Astrocyte (in vitro differentiated cells and primary cell): ENCODE data around the gene STRADB. TPM values are rescaled to one million over a fixed set of nuclear protein-coding genes. Genes with fewer than 3 reads are reported as not detected.
"Not testable (repeated sequence)": the region's sequence is repeated elsewhere in the genome, so short reads cannot be mapped to it uniquely, and the experiment has no call there.

ENCODE experiments used
- DNase-seq: peaks from one replicate; pipeline ENCODE4 v3.0.0-alpha.2; 2010; ENCODE audit warnings: low read depth
- FAIRE-seq: peaks from 2 replicates; lab custom pipeline; 2011; peaks lifted over from hg19 to GRCh38; lab: Jason Lieb, UNC
- H2AFZ ChIP-seq: 2 replicates; pipeline ENCODE4 v1.6.0; 2012; ENCODE audit warnings: low read depth, low read length, inconsistent platforms
- H3K27ac ChIP-seq: 2 replicates; pipeline ENCODE4 v1.5.1; 2011; ENCODE audit warnings: low read depth, low read length, inconsistent platforms
- H3K27me3 ChIP-seq: 2 replicates; pipeline ENCODE4 v1.6.0; 2011; ENCODE audit warnings: low read length, inconsistent platforms; ENCODE audit not compliant: insufficient read depth
- H3K36me3 ChIP-seq: 2 replicates; pipeline ENCODE4 v1.5.1; 2011; ENCODE audit warnings: low read length, inconsistent platforms; ENCODE audit not compliant: insufficient read depth
- H3K4me1 ChIP-seq: 2 replicates; pipeline ENCODE4 v1.5.1; 2011; ENCODE audit warnings: low read length, inconsistent platforms; ENCODE audit not compliant: insufficient read depth
- H3K4me2 ChIP-seq: 2 replicates; pipeline ENCODE4 v1.6.0; 2012; ENCODE audit warnings: low read length, inconsistent platforms
- H3K4me3 ChIP-seq: 2 replicates; pipeline ENCODE4 v1.5.1; 2011; ENCODE audit warnings: low read depth, mild to moderate bottlenecking, low read length, inconsistent platforms; ENCODE audit not compliant: insufficient read depth
- H3K79me2 ChIP-seq: 2 replicates; pipeline ENCODE4 v1.6.0; 2012; ENCODE audit warnings: mild to moderate bottlenecking, low read length, inconsistent platforms; ENCODE audit not compliant: insufficient read depth
- H3K9ac ChIP-seq: 2 replicates; pipeline ENCODE4 v1.6.0; 2012; ENCODE audit warnings: mild to moderate bottlenecking, low read length, inconsistent platforms
- H3K9me3 ChIP-seq: 2 replicates; pipeline ENCODE4 v1.5.1; 2012; ENCODE audit warnings: low read depth, mild to moderate bottlenecking, low read length, inconsistent platforms; ENCODE audit not compliant: insufficient read depth
- H4K20me1 ChIP-seq: 2 replicates; pipeline ENCODE4 v1.6.0; 2012; ENCODE audit warnings: low read length, inconsistent platforms; ENCODE audit not compliant: insufficient read depth
- H3K27ac Mint-ChIP-seq: one replicate; pipeline ENCODE4 v1.8.0; 2021; ENCODE audit warnings: mild to moderate bottlenecking, mixed read lengths; ENCODE audit not compliant: unreplicated experiment
- H3K27me3 Mint-ChIP-seq: one replicate; pipeline ENCODE4 v1.8.0; 2021; ENCODE audit warnings: low read depth, mixed read lengths; ENCODE audit not compliant: unreplicated experiment
- H3K36me3 Mint-ChIP-seq: one replicate; pipeline ENCODE4 v1.8.0; 2021; ENCODE audit warnings: low read depth, mixed read lengths; ENCODE audit not compliant: unreplicated experiment
- H3K4me1 Mint-ChIP-seq: one replicate; pipeline ENCODE4 v1.8.0; 2021; ENCODE audit warnings: low read depth, mixed read lengths; ENCODE audit not compliant: unreplicated experiment
- H3K4me3 Mint-ChIP-seq: one replicate; pipeline ENCODE4 v1.8.0; 2021; ENCODE audit warnings: mild to moderate bottlenecking, moderate library complexity, mixed read lengths; ENCODE audit not compliant: unreplicated experiment
- H3K9me3 Mint-ChIP-seq: one replicate; pipeline ENCODE4 v1.8.0; 2021; ENCODE audit warnings: mild to moderate bottlenecking, mixed read lengths; ENCODE audit not compliant: unreplicated experiment
- EZH2 ChIP-seq: IDR thresholded peaks from 2 replicates; pipeline ENCODE4 v1.6.1; 2012; ENCODE audit warnings: mild to moderate bottlenecking, low read length, inconsistent platforms; ENCODE audit not compliant: insufficient read depth
- total RNA-seq: library from RNA; stranded (reverse); gene quantifications from 2 replicates; pipeline ENCODE4 v1.2.1, GENCODE V29; 2021
- TF ChIP-seq, protein P1 (sequence below): IDR thresholded peaks from 2 replicates; pipeline ENCODE4 v1.5.1; 2011; ENCODE audit warnings: low read depth, mild to moderate bottlenecking, inconsistent platforms, low read length, moderate library complexity; ENCODE audit not compliant: insufficient read depth

The STRADB gene
- total RNA-seq, 1 donor from 2014 or later = 40.5 TPM

DNA sequence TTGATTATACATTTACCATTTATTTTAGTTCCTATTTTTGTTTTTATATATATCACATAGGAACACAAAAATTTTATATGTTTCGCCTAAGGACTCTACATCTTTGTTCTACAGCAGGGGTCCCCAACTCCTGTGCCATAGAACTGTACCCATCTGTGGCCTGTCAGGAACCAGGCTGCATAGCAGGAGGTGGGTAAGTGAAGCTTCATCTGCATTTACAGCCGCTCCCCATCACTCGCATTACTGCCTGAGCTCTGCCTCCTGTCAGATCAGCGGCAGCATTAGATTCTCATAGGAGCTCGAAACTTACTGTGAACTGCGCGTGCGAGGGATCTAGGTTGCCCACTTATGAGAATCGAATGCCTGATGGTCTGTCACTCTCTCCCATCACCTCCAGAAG, 25.6 kb upstream of the STRADB start:
- Mint-ChIP-seq H3K36me3 (peaks cover 14% of the 10 kb centered on the region), H3K27me3 (no peaks in the 10 kb centered on the region), H3K9me3 (peaks cover 3% of the 10 kb centered on the region), H3K4me3 (no peak overlapping the region), H3K27ac (no peak overlapping the region), H3K4me1 (no peaks in the 10 kb centered on the region)
- Histone ChIP-seq H3K4me3 (no peak overlapping the region), H3K9ac (no peak overlapping the region), H3K36me3 (peaks cover 2% of the 10 kb centered on the region), H3K4me1 (no peaks in the 10 kb centered on the region), H3K79me2 (peaks cover 25% of the 10 kb centered on the region), H3K9me3 (no peaks in the 10 kb centered on the region), H4K20me1 (peaks cover 3% of the 10 kb centered on the region), H3K27ac (no peak overlapping the region), H3K27me3 (no peaks in the 10 kb centered on the region), H3K4me2 (no peak overlapping the region), H2AFZ (no peak overlapping the region)
- no peak for TF ChIP-seq EZH2
- TF ChIP-seq, protein P1, sequence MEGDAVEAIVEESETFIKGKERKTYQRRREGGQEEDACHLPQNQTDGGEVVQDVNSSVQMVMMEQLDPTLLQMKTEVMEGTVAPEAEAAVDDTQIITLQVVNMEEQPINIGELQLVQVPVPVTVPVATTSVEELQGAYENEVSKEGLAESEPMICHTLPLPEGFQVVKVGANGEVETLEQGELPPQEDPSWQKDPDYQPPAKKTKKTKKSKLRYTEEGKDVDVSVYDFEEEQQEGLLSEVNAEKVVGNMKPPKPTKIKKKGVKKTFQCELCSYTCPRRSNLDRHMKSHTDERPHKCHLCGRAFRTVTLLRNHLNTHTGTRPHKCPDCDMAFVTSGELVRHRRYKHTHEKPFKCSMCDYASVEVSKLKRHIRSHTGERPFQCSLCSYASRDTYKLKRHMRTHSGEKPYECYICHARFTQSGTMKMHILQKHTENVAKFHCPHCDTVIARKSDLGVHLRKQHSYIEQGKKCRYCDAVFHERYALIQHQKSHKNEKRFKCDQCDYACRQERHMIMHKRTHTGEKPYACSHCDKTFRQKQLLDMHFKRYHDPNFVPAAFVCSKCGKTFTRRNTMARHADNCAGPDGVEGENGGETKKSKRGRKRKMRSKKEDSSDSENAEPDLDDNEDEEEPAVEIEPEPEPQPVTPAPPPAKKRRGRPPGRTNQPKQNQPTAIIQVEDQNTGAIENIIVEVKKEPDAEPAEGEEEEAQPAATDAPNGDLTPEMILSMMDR = no peak
- DNase-seq (no peak), FAIRE-seq (no peak)

DNA sequence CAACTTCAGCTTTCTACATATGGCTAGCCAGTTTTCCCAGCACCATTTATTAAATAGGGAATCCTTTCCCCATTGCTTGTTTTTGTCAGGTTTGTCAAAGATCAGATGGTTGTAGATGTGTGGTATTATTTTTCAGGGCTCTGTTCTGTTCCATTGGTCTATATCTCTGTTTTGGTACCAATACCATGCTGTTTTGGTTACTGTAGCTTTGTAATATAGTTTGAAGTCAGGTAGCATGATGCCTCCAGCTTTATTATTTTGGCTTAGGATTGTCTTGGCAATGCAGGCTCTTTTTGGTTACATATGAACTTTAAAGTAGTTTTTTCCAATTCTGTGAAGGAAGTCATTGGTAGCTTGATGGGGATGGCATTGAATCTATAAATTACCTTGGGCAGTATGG, 23.2 kb upstream of the STRADB start:
- H3K9ac ChIP-seq, H3K4me2 ChIP-seq, FAIRE-seq, H2AFZ ChIP-seq, H3K27ac ChIP-seq, H3K27me3 Mint-ChIP-seq, H3K27ac Mint-ChIP-seq, H4K20me1 ChIP-seq, H3K4me3 Mint-ChIP-seq, H3K9me3 Mint-ChIP-seq, DNase-seq, H3K4me3 ChIP-seq, H3K9me3 ChIP-seq, H3K36me3 ChIP-seq, H3K27me3 ChIP-seq: not testable (repeated sequence)
- Mint-ChIP-seq H3K36me3 (peaks cover 16% of the 10 kb centered on the region), H3K4me1 (peaks cover 16% of the 10 kb centered on the region)
- H3K79me2 ChIP-seq = peaks cover 24% of the 10 kb centered on the region
- H3K4me1 ChIP-seq = peaks cover 14% of the 10 kb centered on the region

DNA sequence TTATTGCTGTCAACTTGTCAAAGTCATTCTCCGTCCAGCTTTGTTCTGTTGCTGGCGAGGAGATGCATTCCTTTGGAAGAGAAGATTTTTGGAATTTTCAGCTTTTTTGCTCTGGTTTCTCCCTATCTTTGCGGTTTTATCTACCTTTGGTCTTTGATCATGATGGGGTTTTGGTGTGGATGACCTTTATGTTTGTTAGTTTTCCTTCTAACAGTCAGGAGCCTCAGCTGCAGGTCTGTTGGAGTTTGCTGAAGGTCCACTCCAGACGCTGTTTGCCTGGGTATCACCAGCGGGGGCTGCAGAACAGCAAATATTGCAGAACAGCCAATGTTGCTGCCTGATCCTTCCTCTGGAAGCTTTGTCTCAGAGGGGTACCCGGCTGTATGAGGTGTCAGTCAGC, 21.7 kb upstream of the STRADB start:
- not testable (repeated sequence) for H3K4me2 ChIP-seq, H3K27ac Mint-ChIP-seq, FAIRE-seq, H3K4me3 Mint-ChIP-seq, H3K9ac ChIP-seq, H3K27ac ChIP-seq, H3K36me3 ChIP-seq, H3K9me3 ChIP-seq, H4K20me1 ChIP-seq, H3K4me3 ChIP-seq, H3K27me3 ChIP-seq, H3K9me3 Mint-ChIP-seq, DNase-seq, H2AFZ ChIP-seq, H3K27me3 Mint-ChIP-seq
- peaks cover 36% of the 10 kb centered on the region for H3K79me2 ChIP-seq
- H3K4me1 ChIP-seq = peaks cover 17% of the 10 kb centered on the region
- Mint-ChIP-seq H3K36me3 (peaks cover 16% of the 10 kb centered on the region), H3K4me1 (peaks cover 21% of the 10 kb centered on the region)

DNA sequence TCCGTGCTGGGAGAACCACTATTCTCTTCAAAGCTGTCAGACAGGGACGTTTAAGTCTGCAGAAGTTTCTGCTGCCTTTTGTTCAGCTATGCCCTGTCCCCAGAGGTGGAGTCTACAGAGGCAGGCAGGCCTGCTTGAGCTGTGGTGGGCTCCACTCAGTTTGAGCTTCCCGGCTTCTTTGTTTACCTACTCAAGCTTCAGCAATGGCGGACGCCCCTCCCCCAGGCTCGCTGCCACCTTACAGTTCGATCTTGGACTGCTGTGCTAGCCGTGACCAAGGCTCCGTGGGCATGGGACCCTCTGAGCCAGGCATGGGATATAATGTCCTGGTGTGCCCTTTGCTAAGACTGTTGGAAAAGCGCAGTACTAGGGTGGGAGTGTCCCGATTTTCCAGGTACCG, 21.2 kb upstream of the STRADB start:
- H3K27me3 Mint-ChIP-seq, H3K4me3 ChIP-seq, H3K9ac ChIP-seq, DNase-seq, FAIRE-seq, H3K9me3 Mint-ChIP-seq, H4K20me1 ChIP-seq, H3K4me3 Mint-ChIP-seq, H3K4me2 ChIP-seq, H2AFZ ChIP-seq, H3K27ac ChIP-seq, H3K9me3 ChIP-seq, H3K27me3 ChIP-seq, H3K27ac Mint-ChIP-seq, H3K36me3 ChIP-seq: not testable (repeated sequence)
- peaks cover 17% of the 10 kb centered on the region for H3K4me1 ChIP-seq
- Mint-ChIP-seq H3K36me3 (peaks cover 16% of the 10 kb centered on the region), H3K4me1 (peaks cover 21% of the 10 kb centered on the region)
- H3K79me2 ChIP-seq = peaks cover 37% of the 10 kb centered on the region
